HG03175 (cell line): ENCODE results near the gene OR8G1.
"Not testable (repeated sequence)": the region's sequence is repeated elsewhere in the genome, so short reads cannot be mapped to it uniquely, and the experiment has no call there.

Experiments used
- ATAC-seq: cut with Tn5 transposase; IDR thresholded peaks from one replicate; pipeline ENCODE4 v1.9.1; 2021; ENCODE audit warnings: mild to moderate bottlenecking, moderate library complexity; ENCODE audit not compliant: unreplicated experiment

Gene OR8G1

GRCh38 chr11:124233376-124233775 lies 7.5 kb upstream of the OR8G1 start:
- ATAC-seq = no peak

- no peak for ATAC-seq
Observed at GRCh38 chr11:124238512-124238911, 2.4 kb upstream of the OR8G1 start.

GRCh38 chr11:124249869-124250268 lies 9.0 kb downstream of the OR8G1 start:
- not testable (repeated sequence) for ATAC-seq

- ATAC-seq = no peak
Observed at GRCh38 chr11:124256076-124256475, 15.2 kb downstream of the OR8G1 start, which contains the start of gene OR8G5. Gene OR8G5 (plus strand): TSS chr11:124256376. CDS start chr11:124264932, 8,556 bp downstream.

- ATAC-seq = not testable (repeated sequence)
Observed at GRCh38 chr11:124265041-124265440, 24.1 kb downstream of the OR8G1 start.

GRCh38 chr11:124270886-124271285 lies 30.0 kb downstream of the OR8G1 start:
- not testable (repeated sequence) for ATAC-seq

- no peak for ATAC-seq
Observed at GRCh38 chr11:124274000-124274399, 33.1 kb downstream of the OR8G1 start.

- no peak for ATAC-seq
Observed at GRCh38 chr11:124276081-124276480, 35.2 kb downstream of the OR8G1 start.

- no peak for ATAC-seq
Observed at GRCh38 chr11:124277207-124277606, 36.3 kb downstream of the OR8G1 start.

GRCh38 chr11:124277804-124278203 lies 36.9 kb downstream of the OR8G1 start:
- ATAC-seq = no peak

- no peak for ATAC-seq
Observed at GRCh38 chr11:124278261-124278660, 37.4 kb downstream of the OR8G1 start.

GRCh38 chr11:124285610-124286344 lies 44.9 kb downstream of the OR8G1 start:
- no peak for ATAC-seq

- no peak for ATAC-seq
Observed at GRCh38 chr11:124294687-124295086, 53.8 kb downstream of the OR8G1 start.

- ATAC-seq = no peak
Observed at GRCh38 chr11:124296016-124296415, 55.1 kb downstream of the OR8G1 start.

GRCh38 chr11:124297921-124298320 lies 57.0 kb downstream of the OR8G1 start:
- ATAC-seq = no peak

GRCh38 chr11:124301548-124301947 lies 60.7 kb downstream of the OR8G1 start:
- no peak for ATAC-seq

GRCh38 chr11:124302347-124303125 lies 61.6 kb downstream of the OR8G1 start:
- no peak for ATAC-seq
